Right renal cortex interstitium (tissue), 3 donors: ENCODE results near the gene GGT7. TPM values are rescaled to one million over a fixed set of nuclear protein-coding genes. Genes with fewer than 3 reads are reported as not detected.
"Not testable (repeated sequence)": the region's sequence is repeated elsewhere in the genome, so short reads cannot be mapped to it uniquely, and the experiment has no call there.

Experiments
- DNase-seq, 3 donors: peaks; one replicate each; pipeline ENCODE4 v3.0.0-alpha.2; 2013; ENCODE audit warnings: low read depth in 3 of 3, low spot score in 2 of 3
- polyA plus RNA-seq, 3 donors: library from polyadenylated mRNA; unstranded; fragments of 120-200 nt; gene quantifications; one replicate each; pipeline ENCODE4 v1.2.1, GENCODE V29; 2013; ENCODE audit not compliant: insufficient read length in 3 of 3

Gene GGT7
- polyA plus RNA-seq, 3 donors = 16.6 to 17.4 (median 17.3) TPM

GRCh38 chr20:34883809-34884208 is 11.2 kb upstream of the GGT7 start:
- no peak for DNase-seq

GRCh38 chr20:34883087-34883688 is 10.5 kb upstream of the GGT7 start:
- no peak for DNase-seq

- DNase-seq = no peak
These were observed 9.0 kb upstream of the GGT7 start for GRCh38 chr20:34881689-34882088.

GRCh38 chr20:34880971-34881370 is 8.3 kb upstream of the GGT7 start:
- not testable (repeated sequence) for DNase-seq

GRCh38 chr20:34880215-34880850 is 7.7 kb upstream of the GGT7 start:
- no peak for DNase-seq

GRCh38 chr20:34876406-34877282 is 4.0 kb upstream of the GGT7 start, which contains the start of gene ACSS2:
Gene ACSS2 (plus strand): TSS chr20:34876612. CDS start chr20:34876646, 34 bp downstream.
- DNase-seq = peak; percentile 87 to 89 (median 88)

- no peak for DNase-seq
These were observed 3.2 kb upstream of the GGT7 start for GRCh38 chr20:34875642-34876405.

GRCh38 chr20:34874094-34874654 is 1.5 kb upstream of the GGT7 start:
- peak in 1 of 3 donors; percentile 67 for DNase-seq

GRCh38 chr20:34873583-34874093 is 982 bp upstream of the GGT7 start:
- DNase-seq = no peak

- no peak for DNase-seq
These were observed 562 bp downstream of the GGT7 start for GRCh38 chr20:34871966-34872621.

- no peak for DNase-seq
These were observed 1.2 kb downstream of the GGT7 start for GRCh38 chr20:34871320-34871926.

GRCh38 chr20:34864216-34864615 is 8.4 kb downstream of the GGT7 start:
- no peak for DNase-seq

- DNase-seq = no peak
These were observed 9.2 kb downstream of the GGT7 start for GRCh38 chr20:34863421-34863965.

- no peak for DNase-seq
These were observed 9.9 kb downstream of the GGT7 start for GRCh38 chr20:34862724-34863123.

GRCh38 chr20:34861386-34862084 is 11.1 kb downstream of the GGT7 start:
- no peak for DNase-seq

- DNase-seq = no peak
These were observed 12.7 kb downstream of the GGT7 start for GRCh38 chr20:34859826-34860545.

- no peak for DNase-seq
These were observed 13.3 kb downstream of the GGT7 start for GRCh38 chr20:34859367-34859766.

GRCh38 chr20:34852298-34852697 is 20.4 kb downstream of the GGT7 start:
- DNase-seq = no peak
